GM21717 (cell line): ENCODE results near the gene CDC42EP5.

Experiments
- ATAC-seq: cut with Tn5 transposase; IDR thresholded peaks from one replicate; pipeline ENCODE4 v1.9.1; 2021; ENCODE audit warnings: mild to moderate bottlenecking, moderate library complexity; ENCODE audit not compliant: unreplicated experiment

The CDC42EP5 gene

GRCh38 chr19:54462655-54463530 lies 10.2 kb downstream of the CDC42EP5 start:
- ATAC-seq: peak; percentile 12

GRCh38 chr19:54462047-54462654 lies 10.9 kb downstream of the CDC42EP5 start:
- ATAC-seq: no peak

DNA sequence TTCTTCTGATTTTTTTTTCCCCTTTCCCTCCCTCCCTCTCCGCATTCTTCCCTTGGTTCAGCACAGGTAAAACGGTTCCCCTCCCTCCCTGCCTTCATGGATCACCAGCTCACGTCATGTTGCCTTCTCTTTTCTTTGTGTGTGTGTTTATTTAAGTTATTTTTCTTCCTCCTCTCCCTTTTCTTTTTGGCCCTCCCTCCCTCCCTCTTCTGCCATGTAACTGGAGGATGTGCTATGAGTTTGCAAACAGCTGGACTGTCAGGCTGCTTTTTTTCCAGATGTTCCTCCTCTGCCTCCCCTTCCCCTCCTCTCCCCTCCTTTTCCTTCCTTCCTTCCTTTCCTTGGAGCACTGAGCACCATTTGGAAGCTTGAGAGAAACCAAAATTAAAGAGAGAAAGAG lies 11.5 kb downstream of the CDC42EP5 start:
- no peak for ATAC-seq

- ATAC-seq: no peak
Observed at GRCh38 chr19:54461210-54461609, 11.9 kb downstream of the CDC42EP5 start.

GRCh38 chr19:54460230-54461005 lies 12.7 kb downstream of the CDC42EP5 start:
- ATAC-seq: no peak

- no peak for ATAC-seq
Observed at GRCh38 chr19:54459282-54460229, 13.5 kb downstream of the CDC42EP5 start.

- no peak for ATAC-seq
Observed at GRCh38 chr19:54458648-54459281, 14.3 kb downstream of the CDC42EP5 start.

- no peak for ATAC-seq
Observed at GRCh38 chr19:54457773-54458647, 15.1 kb downstream of the CDC42EP5 start.

GRCh38 chr19:54456423-54457373 lies 16.4 kb downstream of the CDC42EP5 start:
- no peak for ATAC-seq

DNA sequence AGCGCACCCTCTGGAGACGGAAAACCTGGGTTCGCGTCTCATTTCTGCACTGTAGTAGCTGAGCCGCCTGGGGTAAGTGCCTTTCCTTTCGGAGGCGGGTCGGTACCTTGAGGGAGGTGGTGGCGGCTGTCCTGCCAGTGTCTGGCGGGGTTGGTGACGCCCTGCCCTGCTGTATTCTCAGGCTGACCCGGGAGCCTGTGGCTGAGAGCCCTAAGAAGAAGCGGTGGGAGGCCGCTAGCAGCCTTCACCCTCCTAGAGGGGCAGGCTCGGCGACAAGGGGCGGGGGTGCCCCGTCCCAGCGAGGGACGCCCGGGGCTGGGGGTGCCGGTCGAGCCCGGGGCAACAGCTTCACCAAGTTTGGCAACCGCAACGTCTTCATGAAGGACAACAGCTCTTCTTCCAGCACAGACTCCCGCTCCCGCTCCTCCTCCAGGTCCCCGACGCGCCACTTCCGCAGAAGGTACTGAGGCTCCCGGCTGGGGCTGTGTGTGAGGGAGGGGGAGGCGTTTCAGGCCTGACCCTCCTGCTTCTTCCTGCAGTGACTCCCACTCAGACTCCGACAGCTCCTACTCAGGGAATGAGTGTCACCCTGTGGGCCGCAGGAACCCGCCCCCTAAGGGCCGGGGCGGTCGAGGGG lies 17.2 kb downstream of the CDC42EP5 start:
- no peak for ATAC-seq

DNA sequence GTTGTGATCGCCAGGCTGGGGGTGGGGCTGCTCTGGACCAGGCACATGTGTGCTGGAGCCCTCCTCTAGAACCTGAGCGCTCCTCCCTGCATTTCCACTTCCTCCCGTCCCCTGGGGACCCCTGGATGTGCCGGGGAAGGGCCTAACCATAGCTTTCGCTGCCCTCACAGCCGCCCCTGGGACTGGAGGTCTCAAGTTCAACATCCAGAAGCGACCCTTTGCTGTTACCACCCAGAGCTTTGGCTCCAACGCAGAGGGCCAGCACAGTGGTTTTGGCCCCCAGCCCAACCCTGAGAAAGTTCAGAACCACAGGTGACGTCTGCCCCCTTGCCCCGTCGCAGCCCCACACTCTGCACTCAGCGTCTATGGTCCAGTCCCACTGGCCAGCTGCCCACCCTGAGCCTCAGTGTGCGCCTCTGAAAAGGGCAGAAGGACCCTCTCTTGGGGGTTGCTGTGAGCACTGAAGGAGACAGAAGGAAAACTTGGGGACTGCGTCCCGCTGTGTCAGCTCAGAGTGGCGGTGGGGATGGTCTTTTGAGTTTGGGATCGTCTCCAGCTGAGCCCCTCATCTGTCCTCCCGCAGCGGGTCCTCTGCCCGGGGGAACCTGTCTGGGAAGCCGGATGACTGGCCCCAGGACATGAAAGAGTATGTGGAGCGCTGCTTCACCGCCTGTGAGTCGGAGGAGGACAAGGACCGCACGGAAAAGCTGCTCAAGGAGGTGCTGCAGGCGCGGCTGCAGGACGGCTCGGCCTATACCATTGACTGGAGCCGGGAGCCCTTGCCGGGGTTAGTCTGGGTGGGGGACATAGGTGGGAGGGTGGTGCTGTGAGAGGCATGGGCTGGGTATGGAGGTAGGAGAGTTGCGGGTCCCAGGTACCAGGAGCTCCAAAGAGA lies 18.1 kb downstream of the CDC42EP5 start:
- no peak for ATAC-seq

- ATAC-seq: no peak
Observed at GRCh38 chr19:54453921-54454780, 18.9 kb downstream of the CDC42EP5 start.

DNA sequence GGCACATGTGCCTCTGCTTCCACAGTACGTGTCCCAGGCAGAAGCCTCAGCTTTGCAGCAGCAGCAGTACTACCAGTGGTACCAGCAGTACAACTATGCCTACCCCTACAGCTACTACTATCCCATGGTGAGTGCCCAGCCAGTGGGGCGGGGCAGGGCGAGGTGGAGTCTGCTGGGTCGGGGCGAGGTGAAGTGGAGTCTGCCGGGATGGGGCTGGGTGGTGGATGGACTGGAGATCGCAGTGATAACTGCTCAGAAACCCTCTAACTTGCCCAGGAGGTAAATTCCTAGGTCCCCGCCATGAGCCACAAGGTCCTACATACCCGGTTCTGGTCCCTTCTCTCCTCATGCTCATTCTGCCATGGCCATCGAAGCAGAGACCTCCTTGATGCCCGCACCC lies 20.5 kb downstream of the CDC42EP5 start:
- no peak for ATAC-seq

DNA sequence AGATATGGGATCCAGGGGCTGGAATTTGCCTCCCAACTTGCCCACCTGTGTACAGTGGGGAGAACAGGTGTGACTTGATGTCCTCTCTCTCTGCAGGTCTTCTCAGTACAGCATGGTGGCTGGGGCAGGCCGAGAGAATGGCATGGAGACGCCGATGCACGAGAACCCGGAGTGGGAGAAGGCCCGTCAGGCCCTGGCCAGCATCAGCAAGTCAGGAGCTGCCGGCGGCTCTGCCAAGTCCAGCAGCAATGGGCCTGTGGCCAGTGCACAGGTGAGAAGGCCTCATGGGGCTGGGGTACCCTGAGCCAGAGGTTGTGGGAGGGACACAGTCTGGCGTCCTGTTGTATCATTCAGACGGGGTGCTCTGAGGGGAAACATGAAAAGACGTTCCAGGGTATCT lies 21.1 kb downstream of the CDC42EP5 start:
- no peak for ATAC-seq

- no peak for ATAC-seq
Observed at GRCh38 chr19:54451331-54451871, 21.7 kb downstream of the CDC42EP5 start.
